GM18861 (cell line): Measurements from ENCODE around the gene GGNBP2.
"Not testable (repeated sequence)": the region's sequence is repeated elsewhere in the genome, so short reads cannot be mapped to it uniquely, and the experiment has no call there.

Experiments
- ATAC-seq: cut with Tn5 transposase; IDR thresholded peaks from one replicate; pipeline ENCODE4 v1.9.1; 2021; ENCODE audit not compliant: unreplicated experiment

The GGNBP2 gene, protein sequence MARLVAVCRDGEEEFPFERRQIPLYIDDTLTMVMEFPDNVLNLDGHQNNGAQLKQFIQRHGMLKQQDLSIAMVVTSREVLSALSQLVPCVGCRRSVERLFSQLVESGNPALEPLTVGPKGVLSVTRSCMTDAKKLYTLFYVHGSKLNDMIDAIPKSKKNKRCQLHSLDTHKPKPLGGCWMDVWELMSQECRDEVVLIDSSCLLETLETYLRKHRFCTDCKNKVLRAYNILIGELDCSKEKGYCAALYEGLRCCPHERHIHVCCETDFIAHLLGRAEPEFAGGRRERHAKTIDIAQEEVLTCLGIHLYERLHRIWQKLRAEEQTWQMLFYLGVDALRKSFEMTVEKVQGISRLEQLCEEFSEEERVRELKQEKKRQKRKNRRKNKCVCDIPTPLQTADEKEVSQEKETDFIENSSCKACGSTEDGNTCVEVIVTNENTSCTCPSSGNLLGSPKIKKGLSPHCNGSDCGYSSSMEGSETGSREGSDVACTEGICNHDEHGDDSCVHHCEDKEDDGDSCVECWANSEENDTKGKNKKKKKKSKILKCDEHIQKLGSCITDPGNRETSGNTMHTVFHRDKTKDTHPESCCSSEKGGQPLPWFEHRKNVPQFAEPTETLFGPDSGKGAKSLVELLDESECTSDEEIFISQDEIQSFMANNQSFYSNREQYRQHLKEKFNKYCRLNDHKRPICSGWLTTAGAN

DNA sequence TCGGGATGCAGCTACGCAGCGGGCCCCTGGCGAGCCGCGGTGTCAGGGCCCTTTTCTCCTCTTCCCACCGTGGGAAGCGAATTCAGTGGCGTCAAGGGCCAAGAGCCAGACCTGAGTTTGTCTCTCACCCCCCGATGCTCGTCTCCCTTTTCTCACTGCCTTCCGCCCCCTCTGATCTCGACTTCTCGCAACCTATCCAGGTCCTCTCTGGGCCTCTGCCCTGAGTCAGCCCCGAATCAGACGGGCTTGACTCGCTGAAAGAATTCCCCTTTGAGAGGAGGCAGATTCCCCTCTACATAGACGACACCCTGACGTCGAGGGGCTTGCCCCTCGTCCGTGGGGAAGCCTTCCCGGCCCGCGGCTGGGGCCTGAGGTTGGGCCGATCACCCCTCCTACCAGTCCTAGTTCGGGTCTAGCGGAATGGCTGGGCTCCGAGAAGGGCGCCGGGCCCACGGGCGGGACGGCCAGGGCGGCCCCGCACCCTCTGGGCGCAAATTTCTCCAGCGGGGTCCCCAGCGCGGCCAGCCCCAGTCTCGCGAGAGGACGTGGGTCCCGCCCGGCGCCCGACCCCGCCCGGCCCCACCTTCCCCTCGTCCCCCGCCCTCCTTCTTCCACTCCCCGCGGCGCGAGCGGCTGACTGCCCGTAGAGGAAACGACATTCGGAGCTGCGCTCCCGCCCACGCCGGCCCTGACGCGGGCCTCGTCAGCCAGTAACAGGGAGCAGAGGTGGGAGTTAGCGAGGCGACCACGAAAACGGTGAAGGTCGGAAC lies at the start of gene GGNBP2:
GGNBP2 (plus strand) TSS at position 613 of the 770 bp plus-strand sequence. CDS start 806 bp downstream, outside the sequence.
- ATAC-seq, result peak; percentile 42

DNA sequence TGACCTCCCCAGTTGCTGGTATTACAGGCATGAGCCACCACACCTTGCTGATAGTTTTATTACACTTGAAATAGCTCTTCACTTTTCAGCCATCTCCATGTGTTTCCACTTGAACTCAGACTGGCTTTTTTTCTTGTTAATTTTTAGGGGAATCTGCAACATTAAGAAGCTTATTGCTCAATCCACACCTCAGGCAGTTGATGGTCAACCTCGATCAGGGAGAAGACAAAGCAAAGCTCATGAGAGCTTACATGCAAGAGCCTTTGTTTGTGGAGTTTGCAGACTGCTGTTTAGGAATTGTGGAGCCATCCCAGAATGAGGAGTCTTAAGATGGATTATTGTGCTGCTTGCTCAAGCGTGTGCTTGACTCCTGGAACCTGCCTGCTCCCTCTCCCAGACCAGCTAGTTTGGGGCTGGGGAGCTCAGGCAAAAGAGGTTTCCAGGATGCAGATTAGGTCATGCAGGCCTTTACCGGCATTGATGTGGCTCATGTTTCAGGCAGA lies 49.6 kb upstream of the GGNBP2 start:
- ATAC-seq, result no peak

DNA sequence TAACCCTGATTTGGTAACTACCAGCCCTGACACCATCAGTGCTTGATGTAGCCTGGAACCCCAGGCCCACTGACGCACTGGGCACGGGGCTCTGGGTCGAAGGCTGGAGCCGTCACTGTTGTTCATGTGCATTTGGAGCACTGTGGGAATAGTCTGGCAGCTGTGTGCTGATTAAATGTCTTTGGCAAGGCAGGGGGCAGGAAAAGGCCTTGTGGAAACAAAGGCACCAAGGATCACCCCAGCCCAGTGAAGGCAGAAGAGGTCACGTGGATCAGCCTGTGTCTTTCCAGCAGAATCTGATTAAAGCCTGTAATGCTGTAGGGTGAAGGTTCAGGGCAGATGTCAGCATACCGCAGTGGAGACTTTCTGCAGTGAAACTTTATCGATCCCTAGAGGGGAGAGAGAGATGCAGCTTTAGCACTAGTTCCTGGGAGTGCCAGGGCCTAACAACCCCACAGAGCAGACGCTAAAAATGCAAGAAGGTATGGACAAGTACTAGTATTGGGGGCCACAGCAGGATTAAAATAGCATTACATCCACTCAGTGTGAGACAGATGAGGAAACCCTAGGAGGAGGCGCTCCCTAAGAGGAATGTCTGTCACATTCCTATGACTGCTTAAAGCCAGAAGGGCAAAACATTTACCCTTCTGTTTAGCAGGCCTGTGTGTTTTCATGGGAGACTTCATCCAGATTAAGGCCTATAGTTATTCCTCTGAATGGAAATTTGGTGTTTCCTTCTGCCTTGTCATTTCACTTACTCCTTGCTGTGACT lies 48.5 kb upstream of the GGNBP2 start:
- ATAC-seq, result no peak

DNA sequence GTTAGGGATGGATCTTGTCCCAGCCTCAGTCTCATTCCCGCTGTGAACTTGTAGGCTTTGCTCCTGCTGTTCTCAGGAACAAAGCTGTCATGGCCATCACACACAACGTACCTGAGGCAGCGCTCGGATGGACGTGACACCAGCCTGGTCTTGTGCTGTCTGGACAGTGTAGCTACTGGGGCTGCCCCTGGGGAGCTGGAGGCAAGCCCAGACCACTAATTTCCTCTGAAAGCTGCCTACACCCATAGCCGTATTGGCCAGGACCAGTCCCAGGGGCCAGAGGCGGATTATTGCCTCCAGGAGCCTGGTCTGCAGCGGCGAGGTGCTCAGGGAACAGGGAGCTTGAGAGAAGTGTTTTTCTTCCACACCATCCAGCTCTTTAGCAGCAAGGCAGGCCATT lies 46.6 kb upstream of the GGNBP2 start:
- ATAC-seq, result no peak

DNA sequence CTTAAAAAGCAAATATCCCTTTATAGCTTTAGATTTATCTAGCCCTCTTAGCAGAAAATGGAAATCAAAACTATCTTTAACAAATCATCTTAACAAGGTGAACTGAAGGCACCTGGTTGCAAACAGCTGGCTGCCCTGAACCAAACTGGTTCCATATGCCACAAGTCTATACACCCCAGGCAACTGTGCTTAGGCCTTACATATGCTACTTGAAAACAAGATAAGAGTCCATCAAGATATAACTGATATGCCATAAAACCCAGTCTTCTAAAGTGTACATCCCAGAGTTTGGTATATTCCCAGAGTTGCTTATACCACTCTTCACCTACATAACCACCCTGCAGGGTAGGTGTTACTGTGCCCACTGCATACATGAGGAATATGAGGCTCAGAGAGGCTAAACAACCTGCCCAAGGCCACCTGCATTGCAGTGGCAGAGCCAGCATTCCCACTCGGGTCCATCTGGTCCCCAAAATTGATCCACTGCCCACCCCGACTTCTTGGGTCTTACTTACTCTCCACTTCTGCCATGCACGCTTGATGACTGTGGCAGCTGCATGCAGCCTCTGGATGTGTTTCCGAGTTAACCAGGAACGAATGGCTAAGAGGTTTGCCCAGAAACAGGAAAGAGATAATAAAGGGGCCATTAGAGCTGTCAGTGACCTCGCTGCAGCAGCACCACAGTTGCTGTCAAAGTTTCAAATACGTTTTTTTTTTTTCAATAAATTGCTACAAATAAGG lies 46.0 kb upstream of the GGNBP2 start:
- ATAC-seq, result no peak

DNA sequence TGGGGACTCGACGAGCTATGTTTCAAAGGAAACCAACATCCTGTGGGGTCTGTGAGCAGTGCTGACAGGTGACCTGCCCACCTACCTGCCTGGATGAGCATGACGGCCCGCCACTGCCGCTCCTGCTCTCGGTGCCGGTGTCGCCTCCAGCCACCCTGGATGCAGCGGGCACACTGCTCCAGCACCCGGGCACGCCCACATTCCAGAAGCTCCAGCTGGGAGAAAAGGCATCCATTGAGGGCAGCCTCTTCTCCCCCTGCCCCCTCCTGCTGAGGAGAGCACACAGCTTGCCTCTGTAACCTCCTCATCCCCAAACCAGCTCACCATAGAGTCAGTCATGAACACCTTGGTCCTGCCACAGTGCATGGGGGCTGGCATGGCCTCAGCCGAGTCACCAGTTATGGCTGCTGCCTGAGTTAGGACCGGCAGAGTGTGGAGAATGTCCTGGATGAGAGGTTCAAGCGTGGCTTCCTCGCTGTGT lies 43.9 kb upstream of the GGNBP2 start:
- no peak for ATAC-seq

DNA sequence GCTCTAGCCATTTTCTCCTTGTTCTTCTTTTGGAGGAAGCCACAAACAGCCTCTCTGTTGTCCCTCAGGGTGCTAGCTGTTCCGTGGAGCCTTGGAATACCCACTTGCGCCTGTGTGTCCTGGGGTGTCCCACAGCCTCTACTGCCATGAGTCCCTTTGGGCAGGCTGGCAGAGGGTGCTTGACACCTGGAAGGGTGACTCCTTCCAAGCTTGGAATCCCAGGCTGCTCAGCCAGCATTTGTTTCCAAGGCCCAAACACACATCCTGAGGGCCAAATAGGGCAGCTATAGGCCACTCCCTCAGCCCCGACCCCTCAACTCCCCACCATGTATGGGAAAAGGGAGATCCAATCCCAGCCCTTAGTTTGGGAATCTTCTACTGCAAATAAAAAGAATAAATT lies 43.4 kb upstream of the GGNBP2 start:
- ATAC-seq, result no peak

DNA sequence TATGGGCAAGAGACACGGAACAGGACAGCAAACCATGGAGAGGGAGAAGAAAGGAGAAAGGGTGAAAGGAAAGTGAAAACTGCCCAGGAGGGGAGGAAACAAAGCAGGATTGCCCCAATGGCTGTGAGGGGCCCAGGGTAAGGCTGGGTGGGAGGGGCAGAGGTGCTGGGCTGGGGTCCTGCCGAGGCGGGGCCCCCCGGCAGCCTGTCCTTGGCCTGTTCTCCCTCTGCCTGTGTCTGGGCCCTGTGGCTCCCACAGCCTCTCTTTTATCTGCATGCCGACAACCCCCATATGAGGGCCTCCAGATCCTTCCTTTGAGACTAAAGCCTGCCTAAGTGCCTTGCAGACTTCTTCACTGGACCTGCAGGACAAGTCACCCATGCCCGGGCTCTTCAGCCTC lies 42.8 kb upstream of the GGNBP2 start:
- ATAC-seq, result no peak

DNA sequence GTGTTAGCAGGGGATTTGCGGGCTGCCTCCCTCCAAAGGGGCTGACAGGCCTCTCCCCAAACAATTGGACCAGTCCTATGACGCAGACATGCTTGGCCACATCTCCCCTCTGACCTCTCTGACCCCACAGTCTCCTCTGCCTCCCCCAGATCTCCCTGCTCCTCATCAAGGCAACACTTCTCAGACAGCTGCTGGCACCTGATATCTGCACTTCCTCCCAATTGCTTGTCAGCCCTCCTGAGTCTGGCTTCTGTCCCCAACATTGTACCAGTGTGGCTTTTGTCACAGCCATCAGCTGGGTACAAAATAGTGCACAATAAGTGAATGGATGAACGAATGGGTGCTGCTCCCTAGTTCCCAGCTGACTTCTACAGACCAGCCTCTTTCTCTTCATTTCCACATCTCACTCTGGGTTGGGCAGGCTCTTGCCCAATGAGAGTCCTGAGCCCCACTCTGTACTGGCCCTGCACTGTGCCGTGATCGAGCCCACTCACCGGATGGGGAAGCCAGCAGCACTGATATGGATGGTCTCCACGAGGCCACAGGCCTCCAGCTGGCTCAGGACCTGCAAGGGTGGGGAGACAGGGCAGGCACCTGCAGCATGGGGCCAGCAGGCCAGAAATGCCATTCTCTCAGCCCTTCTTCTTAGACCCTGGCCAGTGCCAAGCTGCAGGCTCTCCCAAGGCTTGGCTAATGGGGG lies 41.1 kb upstream of the GGNBP2 start:
- no peak for ATAC-seq

DNA sequence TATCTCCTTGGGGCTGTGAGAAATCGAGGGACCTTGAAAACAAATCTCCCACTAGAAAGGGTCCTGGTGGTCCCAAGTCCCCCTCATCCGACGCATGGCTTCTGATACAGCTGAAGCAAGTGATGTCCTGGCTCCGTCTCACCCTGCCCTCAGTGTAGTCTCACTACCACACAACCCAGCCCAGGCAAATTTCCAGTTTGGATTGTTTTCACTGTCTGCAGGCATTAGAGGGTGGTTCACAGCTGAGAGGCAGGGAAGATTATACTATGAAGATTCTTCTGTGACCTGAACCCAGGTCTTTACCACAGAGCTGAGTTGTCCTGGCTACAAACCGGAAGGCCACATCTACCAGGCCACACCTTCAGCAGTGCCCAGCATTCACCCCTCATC lies 40.6 kb upstream of the GGNBP2 start:
- ATAC-seq, result no peak

DNA sequence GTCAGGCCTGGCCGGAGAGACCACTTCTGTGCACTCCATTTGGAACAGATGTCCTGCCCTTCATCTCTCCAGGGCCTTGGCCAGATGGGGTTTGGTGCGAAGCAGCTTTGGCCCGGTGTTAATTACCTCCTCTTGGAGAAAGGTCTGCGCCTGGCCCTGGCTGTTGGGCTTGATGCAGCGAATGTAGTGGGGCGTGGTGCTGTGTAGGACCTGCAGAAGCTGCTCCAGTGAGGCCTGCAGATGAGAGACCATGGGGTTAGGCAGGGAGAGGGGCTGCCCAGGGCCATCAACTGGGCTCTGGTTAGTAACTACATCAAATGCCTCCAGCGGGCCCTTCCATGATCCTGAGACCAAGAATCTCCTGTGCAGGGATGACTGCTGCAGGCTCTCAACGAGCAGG lies 39.5 kb upstream of the GGNBP2 start:
- no peak for ATAC-seq

DNA sequence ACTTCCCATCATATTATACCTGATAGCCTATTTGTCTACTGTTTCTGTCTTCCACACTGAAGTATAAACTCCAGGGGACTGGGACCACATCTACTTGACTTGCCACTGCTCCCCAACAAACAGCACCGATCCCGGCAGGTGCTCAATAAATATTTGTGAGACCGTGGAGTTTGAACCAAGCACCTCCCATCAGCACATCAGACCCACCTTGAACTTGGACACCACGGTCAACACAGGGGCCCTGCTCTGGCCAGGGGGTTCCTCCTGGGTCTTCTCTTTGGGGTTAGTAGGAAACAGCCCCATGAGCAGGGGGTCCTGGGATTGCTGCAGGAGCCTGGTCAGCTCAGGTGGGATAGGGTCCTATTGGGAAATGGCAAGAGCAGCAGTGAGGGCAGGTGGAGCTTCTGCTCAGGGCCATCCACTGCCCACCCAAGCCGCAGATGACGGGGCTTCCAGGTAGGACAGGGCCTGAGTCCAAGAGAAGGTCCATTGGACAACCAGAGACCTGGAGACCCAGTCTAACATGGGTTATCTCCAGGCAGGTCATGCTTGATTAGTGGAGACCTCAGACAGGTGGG lies 38.4 kb upstream of the GGNBP2 start:
- ATAC-seq, result no peak

DNA sequence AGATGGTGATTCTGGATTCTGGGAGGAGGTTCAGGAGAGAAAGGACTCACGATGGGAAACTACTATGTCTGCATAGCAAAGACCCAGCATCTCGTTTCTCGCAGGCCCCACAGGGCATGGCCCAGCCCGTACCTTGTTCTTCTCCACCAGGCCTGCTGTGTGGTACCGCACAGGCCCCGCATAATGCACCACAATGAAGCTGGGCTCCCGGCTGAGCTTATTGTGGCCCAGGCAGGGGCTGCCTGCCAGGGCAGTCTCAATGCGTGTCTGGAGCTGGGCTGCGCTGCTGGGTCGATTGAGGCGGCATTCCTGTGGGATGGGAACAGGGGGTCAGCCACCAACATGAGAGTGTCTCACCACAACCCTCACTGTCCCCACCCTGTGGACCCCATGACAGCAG lies 37.9 kb upstream of the GGNBP2 start:
- no peak for ATAC-seq

DNA sequence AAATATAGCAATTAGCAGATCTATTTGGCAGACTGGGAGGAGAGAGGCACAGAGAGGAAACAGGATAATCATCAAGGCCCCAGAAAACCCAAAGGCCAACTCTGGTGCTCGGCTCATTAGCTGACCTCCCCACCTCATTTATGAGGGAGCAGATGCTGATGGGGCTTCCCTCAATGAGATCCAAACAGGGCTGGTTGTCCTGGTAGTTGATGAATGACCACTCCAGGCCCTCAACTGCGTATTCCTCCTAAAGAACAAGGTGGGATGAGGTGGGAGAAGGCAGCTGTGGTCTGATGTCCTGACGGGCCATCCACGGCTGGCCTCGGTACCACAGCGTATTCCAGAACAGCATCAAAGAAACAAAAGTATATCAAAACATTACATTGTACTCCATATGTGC lies 37.5 kb upstream of the GGNBP2 start:
- ATAC-seq, result no peak

DNA sequence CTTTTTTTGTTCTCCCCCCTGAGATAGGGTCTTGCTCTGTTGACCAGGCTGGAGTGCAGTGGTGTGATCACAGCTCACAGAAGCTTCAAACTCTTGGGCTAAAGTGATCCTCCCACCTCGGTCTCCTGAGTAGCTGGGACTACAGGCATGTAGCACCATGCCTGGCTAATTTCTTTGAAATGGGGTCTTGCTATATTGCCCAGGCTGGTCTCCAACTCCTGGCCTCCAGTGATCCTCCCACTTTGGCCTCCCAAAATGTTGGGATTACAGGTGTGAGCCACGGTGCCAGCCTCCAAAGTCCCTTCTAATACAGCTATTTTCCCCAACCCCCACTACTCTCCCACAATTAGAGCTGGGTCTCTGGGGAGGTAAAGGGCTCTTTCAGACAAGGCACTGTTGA lies 36.3 kb upstream of the GGNBP2 start:
- not testable (repeated sequence) for ATAC-seq

DNA sequence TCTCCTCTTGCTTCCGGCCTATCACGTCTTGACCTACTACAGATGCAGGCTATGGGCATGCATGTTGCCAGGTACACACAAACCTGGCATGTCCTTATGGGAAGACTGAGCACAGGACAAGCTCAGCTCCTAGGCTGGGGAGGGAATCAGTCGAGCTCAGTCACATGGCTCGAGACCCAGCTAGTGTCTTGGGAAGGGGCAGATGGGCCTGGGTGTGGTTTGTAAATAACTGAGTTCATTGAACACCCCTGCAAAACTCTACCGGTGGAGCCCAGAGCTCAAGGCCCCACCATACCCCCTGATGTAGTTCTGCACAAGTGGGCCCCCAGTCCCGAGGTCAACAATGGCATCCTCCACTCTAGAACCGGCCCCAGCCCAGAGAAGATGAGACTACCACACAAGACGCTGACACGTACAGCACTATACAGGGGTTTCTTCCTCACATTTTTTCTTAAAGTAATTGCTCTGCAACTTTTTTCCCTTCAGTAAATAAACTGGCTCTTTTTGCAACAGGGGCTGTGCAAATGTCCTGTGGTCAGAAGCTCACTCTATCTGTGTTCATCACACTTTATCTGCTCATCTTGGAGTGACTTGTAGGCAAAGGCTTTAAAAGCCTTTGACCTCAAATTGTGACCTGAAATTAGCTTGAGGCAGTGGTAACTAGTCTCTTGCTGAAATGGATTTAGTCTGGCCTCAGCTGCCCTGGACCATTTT lies 35.3 kb upstream of the GGNBP2 start:
- ATAC-seq, result no peak

DNA sequence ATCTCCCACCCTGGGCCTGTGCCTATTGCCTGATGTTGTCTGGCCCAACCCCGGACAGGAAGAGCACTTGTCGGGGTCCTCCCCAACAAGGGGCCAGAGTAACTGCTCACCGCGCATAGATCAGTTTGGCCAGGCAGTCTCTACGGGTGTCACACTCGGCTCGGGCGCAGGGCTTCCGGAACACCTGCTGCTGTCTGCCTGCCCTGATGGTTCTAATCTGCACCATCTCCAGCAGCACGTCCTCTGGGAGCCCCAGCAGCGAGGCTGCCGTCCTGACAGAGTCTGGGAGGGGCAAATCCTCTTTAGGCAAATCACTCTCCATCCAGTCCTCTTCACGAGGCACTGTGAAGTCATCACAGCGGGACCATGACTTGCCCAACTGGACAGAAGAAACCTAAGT lies 34.1 kb upstream of the GGNBP2 start:
- ATAC-seq, result no peak

DNA sequence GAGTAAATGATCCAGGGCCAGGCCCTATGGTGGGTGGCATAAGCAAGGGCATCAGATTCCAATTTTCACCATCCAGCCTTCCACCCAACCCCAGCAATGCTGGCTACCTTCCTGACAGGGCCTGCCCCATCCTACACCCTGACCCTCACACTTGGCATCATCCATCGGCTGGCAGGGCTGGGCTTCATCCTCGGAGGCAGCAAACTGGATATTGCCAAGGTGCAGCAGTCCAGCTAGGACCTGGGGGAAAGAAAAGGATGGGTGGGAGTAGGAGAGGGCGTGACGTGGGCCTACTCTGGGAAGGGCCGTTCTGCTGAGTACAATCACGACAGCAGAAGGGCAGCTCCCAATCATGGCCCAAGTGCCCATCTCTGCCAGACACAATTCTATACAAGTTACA lies 33.5 kb upstream of the GGNBP2 start:
- ATAC-seq, result no peak
